OCI-LY1 (cell line): ENCODE results near the gene GPR149.

ENCODE experiments used
- EZH2 ChIP-seq: fragments of 200-600 bp; sonication (generic), shearing (Covaris generic); IDR thresholded peaks from 2 replicates; pipeline ENCODE4 v1.8.0; 2017; ENCODE audit warnings: borderline replicate concordance, mixed run types, mild to moderate bottlenecking, antibody characterized with exemption, low read length, moderate library complexity, mixed read lengths
- TF ChIP-seq, protein P1 (sequence below): fragments of 200-600 bp; sonication (generic), shearing (Covaris generic); IDR thresholded peaks from 2 replicates; pipeline ENCODE4 v1.5.1; 2017; ENCODE audit warnings: mild to moderate bottlenecking, antibody characterized with exemption, low read length, moderate library complexity, mixed read lengths

DNA sequence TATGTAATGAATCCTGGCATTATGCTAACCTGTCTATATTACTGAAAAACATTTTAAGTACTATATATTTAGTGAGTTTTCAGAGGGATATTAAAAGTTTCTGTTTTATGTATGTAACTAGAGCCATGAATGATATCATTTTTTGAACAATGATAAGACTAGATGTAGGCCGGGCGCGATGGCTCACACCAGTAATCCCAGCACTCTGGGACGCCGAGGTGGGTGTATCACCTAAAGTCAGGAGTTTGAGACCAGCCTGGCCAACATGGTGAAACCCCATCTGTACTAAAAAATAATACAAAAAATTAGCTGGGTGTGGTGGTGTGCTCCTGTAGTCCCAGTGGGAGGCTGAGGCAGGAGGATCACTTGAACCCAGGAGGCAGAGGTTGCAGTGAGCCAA lies 139.8 kb downstream of the GPR149 start:
- TF ChIP-seq EZH2, result no peak
- TF ChIP-seq, protein P1, sequence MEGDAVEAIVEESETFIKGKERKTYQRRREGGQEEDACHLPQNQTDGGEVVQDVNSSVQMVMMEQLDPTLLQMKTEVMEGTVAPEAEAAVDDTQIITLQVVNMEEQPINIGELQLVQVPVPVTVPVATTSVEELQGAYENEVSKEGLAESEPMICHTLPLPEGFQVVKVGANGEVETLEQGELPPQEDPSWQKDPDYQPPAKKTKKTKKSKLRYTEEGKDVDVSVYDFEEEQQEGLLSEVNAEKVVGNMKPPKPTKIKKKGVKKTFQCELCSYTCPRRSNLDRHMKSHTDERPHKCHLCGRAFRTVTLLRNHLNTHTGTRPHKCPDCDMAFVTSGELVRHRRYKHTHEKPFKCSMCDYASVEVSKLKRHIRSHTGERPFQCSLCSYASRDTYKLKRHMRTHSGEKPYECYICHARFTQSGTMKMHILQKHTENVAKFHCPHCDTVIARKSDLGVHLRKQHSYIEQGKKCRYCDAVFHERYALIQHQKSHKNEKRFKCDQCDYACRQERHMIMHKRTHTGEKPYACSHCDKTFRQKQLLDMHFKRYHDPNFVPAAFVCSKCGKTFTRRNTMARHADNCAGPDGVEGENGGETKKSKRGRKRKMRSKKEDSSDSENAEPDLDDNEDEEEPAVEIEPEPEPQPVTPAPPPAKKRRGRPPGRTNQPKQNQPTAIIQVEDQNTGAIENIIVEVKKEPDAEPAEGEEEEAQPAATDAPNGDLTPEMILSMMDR, result no peak
